GM12801 (cell line): ENCODE results near the gene SGTA.

Experiments used
- TF ChIP-seq, protein P1 (sequence below): IDR thresholded peaks from one replicate; pipeline ENCODE4 v1.5.1; 2011; ENCODE audit warnings: control low read depth; ENCODE audit not compliant: insufficient read length; ENCODE audit errors: extremely low read depth

SGTA gene

DNA sequence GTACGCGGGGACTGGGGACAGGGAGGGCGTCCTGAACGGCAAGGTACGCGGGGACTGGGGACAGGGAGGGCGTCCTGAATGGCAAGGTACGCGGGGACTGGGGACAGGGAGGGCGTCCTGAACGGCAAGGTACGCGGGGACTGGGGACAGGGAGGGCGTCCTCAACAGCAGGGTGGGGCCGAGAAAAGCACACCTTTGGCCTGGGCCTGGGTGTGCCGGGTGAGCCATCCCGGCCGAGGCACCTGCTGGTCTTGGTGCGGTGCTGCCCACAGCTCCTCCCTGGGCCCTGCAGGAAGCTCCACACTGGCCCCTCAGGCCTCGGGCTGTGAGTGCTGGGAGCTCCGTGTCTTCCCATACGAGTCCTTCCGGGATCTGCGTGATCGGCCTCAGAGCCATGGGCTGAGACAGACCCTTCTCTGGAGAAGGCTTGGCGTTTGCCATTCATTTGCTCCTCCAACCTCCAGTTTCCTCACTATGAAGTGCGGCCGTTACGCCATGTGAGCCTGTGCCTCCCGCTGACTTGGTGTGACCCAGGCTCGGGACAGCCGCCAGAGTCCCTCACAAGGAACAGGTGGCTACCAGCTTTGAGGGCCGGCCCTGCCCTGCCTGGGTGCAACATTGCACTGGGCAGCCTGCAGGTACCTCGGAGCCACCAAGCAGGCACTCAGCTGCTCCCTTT is 28.8 kb upstream of the SGTA start:
- TF ChIP-seq, protein P1, sequence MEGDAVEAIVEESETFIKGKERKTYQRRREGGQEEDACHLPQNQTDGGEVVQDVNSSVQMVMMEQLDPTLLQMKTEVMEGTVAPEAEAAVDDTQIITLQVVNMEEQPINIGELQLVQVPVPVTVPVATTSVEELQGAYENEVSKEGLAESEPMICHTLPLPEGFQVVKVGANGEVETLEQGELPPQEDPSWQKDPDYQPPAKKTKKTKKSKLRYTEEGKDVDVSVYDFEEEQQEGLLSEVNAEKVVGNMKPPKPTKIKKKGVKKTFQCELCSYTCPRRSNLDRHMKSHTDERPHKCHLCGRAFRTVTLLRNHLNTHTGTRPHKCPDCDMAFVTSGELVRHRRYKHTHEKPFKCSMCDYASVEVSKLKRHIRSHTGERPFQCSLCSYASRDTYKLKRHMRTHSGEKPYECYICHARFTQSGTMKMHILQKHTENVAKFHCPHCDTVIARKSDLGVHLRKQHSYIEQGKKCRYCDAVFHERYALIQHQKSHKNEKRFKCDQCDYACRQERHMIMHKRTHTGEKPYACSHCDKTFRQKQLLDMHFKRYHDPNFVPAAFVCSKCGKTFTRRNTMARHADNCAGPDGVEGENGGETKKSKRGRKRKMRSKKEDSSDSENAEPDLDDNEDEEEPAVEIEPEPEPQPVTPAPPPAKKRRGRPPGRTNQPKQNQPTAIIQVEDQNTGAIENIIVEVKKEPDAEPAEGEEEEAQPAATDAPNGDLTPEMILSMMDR: no peak

DNA sequence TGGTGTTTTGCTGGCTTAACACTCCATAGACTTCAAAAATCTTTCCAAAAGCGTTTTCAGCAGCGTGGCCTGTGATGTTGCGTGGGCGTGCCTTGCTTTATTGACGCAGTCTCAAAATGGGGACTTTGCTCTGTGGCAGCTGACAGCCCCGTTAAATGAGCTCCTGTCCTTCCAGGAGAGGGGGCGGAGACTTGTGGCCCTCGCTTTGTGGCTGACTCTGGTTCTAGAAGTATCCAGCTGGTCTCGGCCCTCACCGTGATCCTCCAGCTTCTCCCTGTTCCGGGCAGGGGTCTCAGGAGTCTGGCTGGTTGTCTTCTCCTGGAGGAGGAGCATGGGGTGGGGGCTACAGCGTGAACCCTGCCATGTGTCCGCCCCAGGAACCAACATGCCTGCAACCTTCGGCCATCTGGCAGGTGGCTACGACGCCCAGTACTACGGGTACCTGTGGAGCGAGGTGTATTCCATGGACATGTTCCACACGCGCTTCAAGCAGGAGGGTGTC is 28.2 kb upstream of the SGTA start:
- TF ChIP-seq, protein P1: no peak

DNA sequence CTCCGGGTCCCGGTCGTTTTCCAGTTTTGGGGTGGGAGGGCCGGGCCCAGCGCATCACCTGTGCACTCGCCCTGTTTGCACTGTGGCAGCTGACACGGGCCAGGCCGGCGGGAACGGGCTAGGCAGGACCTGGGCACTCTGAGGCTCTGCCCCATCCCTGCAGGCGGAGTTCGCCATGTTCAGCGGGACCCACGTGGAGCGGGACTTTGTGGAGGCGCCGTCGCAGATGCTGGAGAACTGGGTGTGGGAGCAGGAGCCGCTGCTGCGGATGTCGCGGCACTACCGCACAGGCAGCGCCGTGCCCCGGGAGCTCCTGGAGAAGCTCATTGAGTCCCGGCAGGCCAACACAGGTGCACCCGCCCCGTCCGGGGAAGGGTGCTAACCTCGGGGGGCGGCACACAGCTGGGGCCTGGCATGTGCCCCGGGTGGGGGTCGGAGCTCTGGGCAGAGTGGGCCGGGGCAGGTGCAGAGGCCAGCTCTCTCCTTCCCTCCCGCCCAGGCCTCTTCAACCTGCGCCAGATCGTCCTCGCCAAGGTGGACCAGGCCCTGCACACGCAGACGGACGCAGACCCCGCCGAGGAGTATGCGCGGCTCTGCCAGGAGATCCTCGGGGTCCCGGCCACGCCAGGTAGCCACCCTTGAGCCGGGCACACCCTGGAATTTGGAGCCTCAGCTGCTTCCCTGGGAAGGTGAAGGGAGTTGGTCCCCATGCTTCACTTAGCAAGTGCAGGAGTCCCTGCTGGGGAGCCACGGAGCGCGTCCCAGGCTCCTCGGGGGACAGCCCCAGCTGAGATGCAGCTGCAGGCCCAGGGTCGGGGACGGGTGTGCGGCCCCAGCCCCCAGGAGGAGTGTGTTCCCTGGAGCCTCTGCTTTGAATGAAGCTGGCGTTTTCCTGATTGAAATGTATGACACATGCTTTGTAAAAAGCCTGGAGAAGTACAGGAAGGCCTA is 27.3 kb upstream of the SGTA start:
- TF ChIP-seq, protein P1: no peak

DNA sequence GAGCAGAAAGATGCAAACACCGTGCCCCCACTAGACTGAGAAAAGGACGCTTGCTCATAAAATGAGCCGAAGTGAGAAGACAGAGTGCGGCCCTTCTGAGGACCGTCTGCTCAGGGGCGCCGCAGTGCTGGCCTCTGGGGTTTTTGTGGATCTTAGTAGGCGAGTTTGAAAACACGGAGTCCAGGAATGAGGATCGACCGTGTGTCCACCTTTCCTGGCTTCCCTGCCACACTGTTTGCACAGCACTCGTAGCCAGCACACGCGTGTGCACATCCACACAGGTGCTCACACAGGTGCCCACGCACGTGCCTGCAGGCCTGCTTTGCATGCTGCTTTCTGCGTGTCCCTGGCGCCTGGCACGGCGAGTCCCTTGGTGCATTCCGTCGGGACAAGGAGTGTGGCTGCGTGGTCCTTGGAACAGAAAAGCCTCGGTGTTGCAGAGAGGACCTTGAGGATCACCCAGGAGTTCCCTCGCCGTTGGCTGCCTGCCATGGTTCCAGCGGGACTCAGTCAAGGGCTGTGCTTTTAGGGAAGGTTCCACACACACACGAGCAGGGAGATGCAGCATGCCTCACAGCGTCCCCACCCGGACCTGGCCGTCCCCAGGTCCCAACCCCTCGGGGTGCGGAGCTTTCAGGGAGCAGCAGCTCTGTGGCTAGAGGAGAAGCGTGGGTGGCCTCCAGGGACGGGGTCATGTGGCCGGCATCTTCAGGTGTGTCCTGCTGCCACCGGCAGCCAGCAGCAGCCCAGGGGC is 26.5 kb upstream of the SGTA start:
- TF ChIP-seq, protein P1: no peak

DNA sequence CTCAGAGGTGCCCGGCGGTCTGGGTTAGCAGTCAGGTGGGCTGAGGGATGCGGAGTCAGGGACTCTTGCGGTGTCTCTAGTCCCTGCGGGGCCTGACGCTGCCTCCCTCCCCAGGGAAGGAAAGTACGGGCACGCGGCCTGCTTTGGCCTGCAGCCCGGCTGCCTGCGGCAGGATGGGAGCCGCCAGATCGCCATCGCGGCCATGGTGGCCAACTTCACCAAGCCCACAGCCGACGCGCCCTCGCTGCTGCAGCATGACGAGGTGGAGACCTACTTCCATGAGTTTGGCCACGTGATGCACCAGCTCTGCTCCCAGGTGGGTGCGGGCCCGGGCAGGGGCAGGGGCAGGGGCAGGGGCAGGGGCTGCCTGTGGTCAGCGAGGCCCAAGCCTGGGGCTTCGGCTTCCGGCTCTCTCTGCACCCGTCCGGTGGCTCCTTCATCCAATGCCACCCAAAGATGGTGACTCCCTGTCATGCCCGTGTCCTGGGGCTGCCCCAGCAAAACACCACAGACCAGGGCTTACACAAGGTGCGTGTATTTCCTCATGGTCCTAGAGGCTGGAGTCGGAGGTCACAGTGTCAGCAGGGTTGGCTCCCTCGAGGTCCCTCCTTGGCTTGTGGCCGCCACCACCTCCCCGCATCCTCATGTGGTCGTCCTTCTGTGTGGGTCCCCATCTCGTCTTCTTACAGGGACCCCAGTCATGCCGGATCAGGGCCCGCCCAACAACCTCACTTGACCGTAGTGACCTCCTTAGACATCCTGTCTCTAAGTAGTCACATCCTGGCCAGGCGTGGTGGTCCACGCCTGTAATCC is 25.3 kb upstream of the SGTA start:
- TF ChIP-seq, protein P1: no peak

DNA sequence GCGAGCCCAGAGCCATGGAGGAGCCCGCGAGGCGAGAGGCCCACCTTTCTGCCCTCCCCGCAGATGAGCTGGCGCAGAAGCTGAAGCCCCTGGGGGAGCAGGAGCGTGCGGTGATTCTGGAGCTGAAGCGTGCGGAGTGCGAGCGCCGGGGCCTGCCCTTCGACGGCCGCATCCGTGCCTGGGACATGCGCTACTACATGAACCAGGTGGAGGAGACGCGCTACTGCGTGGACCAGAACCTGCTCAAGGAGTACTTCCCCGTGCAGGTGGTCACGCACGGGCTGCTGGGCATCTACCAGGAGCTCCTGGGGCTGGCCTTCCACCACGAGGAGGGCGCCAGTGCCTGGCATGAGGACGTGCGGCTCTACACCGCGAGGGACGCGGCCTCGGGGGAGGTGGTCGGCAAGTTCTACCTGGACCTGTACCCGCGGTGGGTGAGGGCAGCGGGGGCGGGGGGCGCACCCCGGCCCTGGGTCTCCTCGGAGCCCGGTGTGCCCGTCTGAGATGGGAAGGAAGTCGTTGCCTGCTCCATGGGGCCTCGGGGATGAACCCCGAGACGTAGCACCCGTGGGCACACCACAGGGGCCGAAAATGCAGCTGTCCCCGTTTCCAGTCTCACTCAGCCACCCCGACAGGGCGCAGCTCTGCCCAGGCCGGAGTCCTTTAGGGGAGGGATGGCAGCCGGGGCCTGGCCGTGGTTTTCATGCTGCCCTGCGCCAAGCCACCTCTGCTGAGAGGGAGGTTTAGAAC is 24.5 kb upstream of the SGTA start:
- TF ChIP-seq, protein P1: no peak
